Caco-2 (cell line): ENCODE data around the gene RBM17. TPM values are rescaled to one million over a fixed set of nuclear protein-coding genes. Genes with fewer than 3 reads are reported as not detected.
"Not testable (repeated sequence)": the region's sequence is repeated elsewhere in the genome, so short reads cannot be mapped to it uniquely, and the experiment has no call there.

Source experiments
- BruUV-seq: library from RNA; stranded (reverse); fragments of 400-500 nt; replicated peaks from 2 replicates; lab custom pipeline; 2021; lab: Mats Ljungman, UMichigan
- CTCF ChIA-PET: fragments of 300-600 bp; sonication (Branson Sonifier 250); formaldehyde crosslinking; loops from one replicate; lab custom pipeline; 2022; ENCODE audit warnings: antibody characterized with exemption; lab: Charles Lee
- POLR2A ChIA-PET: fragments of 300-600 bp; sonication (Branson Sonifier 250); formaldehyde crosslinking; loops from one replicate; lab custom pipeline; 2022; ENCODE audit warnings: antibody characterized with exemption; lab: Charles Lee
- DNase-seq, 2 experiments: peaks; one replicate each; pipeline versions ENCODE4 v3.0.0 to v3.0.0-alpha.2; 2020 to 2022
- H3K27me3 ChIP-seq: replicated peaks from 2 replicates; pipeline ENCODE4 v1.6.0; 2011; ENCODE audit warnings: low read length; ENCODE audit not compliant: control insufficient read depth, insufficient read depth
- H3K36me3 ChIP-seq: 2 replicates; pipeline ENCODE4 v1.5.1; 2011; ENCODE audit warnings: low read length; ENCODE audit not compliant: control insufficient read depth, insufficient read depth
- H3K4me1 ChIP-seq: fragments of 250-450 bp; sonication (Bioruptor Pico); 2 replicates; pipeline ENCODE4 v1.5.1; 2020; ENCODE audit warnings: mild to moderate bottlenecking
- H3K4me3 ChIP-seq: 2 replicates; pipeline ENCODE4 v1.5.1; 2011; ENCODE audit warnings: low read depth, mild to moderate bottlenecking, control low read depth, low read length
- H3K9me3 ChIP-seq: fragments of 250-450 bp; sonication (Bioruptor Pico); 2 replicates; pipeline ENCODE4 v1.5.1; 2020; ENCODE audit warnings: mild to moderate bottlenecking, moderate library complexity
- H3K27ac Mint-ChIP-seq: one replicate; pipeline ENCODE4 v1.8.0; 2022; ENCODE audit warnings: mixed read lengths; ENCODE audit not compliant: unreplicated experiment
- H3K27me3 Mint-ChIP-seq: one replicate; pipeline ENCODE4 v1.8.0; 2022; ENCODE audit warnings: mixed read lengths; ENCODE audit not compliant: insufficient read depth, unreplicated experiment
- H3K36me3 Mint-ChIP-seq: one replicate; pipeline ENCODE4 v1.8.0; 2022; ENCODE audit warnings: mild to moderate bottlenecking, mixed read lengths; ENCODE audit not compliant: insufficient read depth, unreplicated experiment
- H3K4me1 Mint-ChIP-seq: one replicate; pipeline ENCODE4 v1.8.0; 2022; ENCODE audit warnings: low read depth, mixed read lengths; ENCODE audit not compliant: unreplicated experiment
- H3K4me3 Mint-ChIP-seq: one replicate; pipeline ENCODE4 v1.8.0; 2022; ENCODE audit warnings: mild to moderate bottlenecking, moderate library complexity, mixed read lengths; ENCODE audit not compliant: unreplicated experiment
- H3K9me3 Mint-ChIP-seq: one replicate; pipeline ENCODE4 v1.8.0; 2022; ENCODE audit warnings: mixed read lengths; ENCODE audit not compliant: unreplicated experiment
- CTCF ChIP-seq, 2 experiments: fragments of 200-600 bp in 1 of 2; IDR thresholded peaks; 1 replicate in 1 of 2; 2 replicates in 1 of 2; pipeline versions ENCODE4 v1.5.1 to v1.8.0; 2011 to 2022; ENCODE audit warnings: antibody characterized with exemption in 1 of 2, control low read depth in 1 of 2, inconsistent platforms in 1 of 2, low read depth in 1 of 2, low read length in 1 of 2, mild to moderate bottlenecking in 1 of 2, moderate library complexity in 1 of 2; ENCODE audit not compliant: insufficient read depth in 1 of 2, severe bottlenecking in 1 of 2, unreplicated experiment in 1 of 2
- intact Hi-C: fragments of 100-400 bp; cut with micrococcal nuclease; formaldehyde crosslinking; loops from one replicate; pipeline ENCODE4 v1.10.0; 2022; ENCODE audit not compliant: unreplicated experiment
- microRNA-seq: library from miRNA; unstranded; fragments of <30 nt; microRNA quantifications from one replicate; pipeline ENCODE4 v1.2.0, GENCODE V29; 2022
- total RNA-seq: library from RNA; stranded (reverse); gene quantifications from 2 replicates; pipeline ENCODE4 v1.2.3, GENCODE V29; 2022

Gene RBM17
- total RNA-seq, 1 experiment from 2014 or later = 290 TPM

GRCh38 chr10:6165221-6165725 lies 76.4 kb downstream of the RBM17 start:
- peak overlapping the region; percentile 88 for H3K4me3 Mint-ChIP-seq
- no peak for TF ChIP-seq CTCF (IDR thresholded peaks at IDR 0.05; ENCODE audit: insufficient read depth in 1 of 2, low read depth in 1 of 2, low read length in 1 of 2, severe bottlenecking in 1 of 2, unreplicated experiment in 1 of 2)
- intact Hi-C loops = loop anchor here (2.0 kb wide), 1 partner anchor 38 kb away; the partner anchor contains the start of gene PFKFB3
- H3K9me3 ChIP-seq = no peaks in the 10 kb centered on the region
- H3K4me1 Mint-ChIP-seq = peaks cover 60% of the 10 kb centered on the region
- H3K36me3 ChIP-seq = no peaks in the 10 kb centered on the region
- DNase-seq = no peak
- peaks cover 49% of the 10 kb centered on the region for H3K36me3 Mint-ChIP-seq
- no peaks in the 10 kb centered on the region for H3K9me3 Mint-ChIP-seq
- peaks cover 34% of the 10 kb centered on the region for H3K4me1 ChIP-seq
- no peaks in the 10 kb centered on the region for H3K27me3 ChIP-seq
- BruUV-seq = no TSS peak
- CTCF ChIA-PET = no interaction called here
- POLR2A ChIA-PET = interaction anchor here (0.7 kb wide), 1 partner anchor 29 kb away, joined by 4 read pairs; no protein-coding TSS in a partner anchor
- peak overlapping the region; percentile 98 for H3K27ac Mint-ChIP-seq
- H3K27me3 Mint-ChIP-seq = no peaks in the 10 kb centered on the region
- no peak overlapping the region for H3K4me3 ChIP-seq

- Mint-ChIP-seq H3K4me3 (peak overlapping the region; percentile 88), H3K27ac (peak overlapping the region; percentile 98), H3K4me1 (peaks cover 66% of the 10 kb centered on the region), H3K36me3 (peaks cover 53% of the 10 kb centered on the region)
- not testable (repeated sequence) for H3K4me3 ChIP-seq, H3K27me3 ChIP-seq, H3K9me3 ChIP-seq, DNase-seq, H3K9me3 Mint-ChIP-seq, H3K27me3 Mint-ChIP-seq, H3K36me3 ChIP-seq, BruUV-seq
- CTCF ChIA-PET = interaction anchor here (0.7 kb wide), 1 partner anchor 76 kb away, joined by 3 read pairs; no protein-coding TSS in a partner anchor
- H3K4me1 ChIP-seq = peaks cover 37% of the 10 kb centered on the region
- POLR2A ChIA-PET = interaction anchor here (0.7 kb wide), 2 partner anchors 29 to 633 kb away, joined by 4 to 12 read pairs; no protein-coding TSS in a partner anchor
- intact Hi-C loops = loop anchor here (2.0 kb wide), 1 partner anchor 37 kb away; the partner anchor contains the start of gene PFKFB3
Measured at GRCh38 chr10:6165933-6166332, 77.1 kb downstream of the RBM17 start.

Small RNA genes lying within 50 kb of the gene (microRNA-seq; reads per million reads assigned to microRNA genes)
- gene MIR3155A (not detected), gene MIR3155B (not detected)

Other genes starting within 250 kb of the RBM17 start
- gene ANKRD16, start 199.1 kb upstream of the RBM17 start, total RNA-seq = 17.4 and 20.2 TPM in 2 replicates
- 83.3 and 96.1 TPM in 2 replicates for gene FBH1, start 198.8 kb upstream of the RBM17 start, total RNA-seq
- 0.46 and 0.66 TPM in 2 replicates for gene IL15RA, start 111.5 kb upstream of the RBM17 start, total RNA-seq
- gene IL2RA, start 26.7 kb upstream of the RBM17 start, total RNA-seq = not detected in 2 replicates
- 33.0 and 35.4 TPM in 2 replicates for gene PFKFB3, start 113.9 kb downstream of the RBM17 start, total RNA-seq